IMR-90 (cell line): ENCODE results near the gene ANO2. TPM values are rescaled to one million over a fixed set of nuclear protein-coding genes. Genes with fewer than 3 reads are reported as not detected.

Source experiments
- ATAC-seq: fragments of 200-7000 bp; cut with Tn5 transposase; 2 replicates; pipeline ENCODE4 v1.9.1; 2020; ENCODE audit warnings: low read depth, mild to moderate bottlenecking, moderate library complexity
- BruUV-seq: library from RNA; stranded (reverse); fragments of 400-500 nt; replicated peaks from 2 replicates; lab custom pipeline; 2021; lab: Mats Ljungman, UMichigan
- CTCF ChIA-PET: fragments of 300-600 bp; formaldehyde crosslinking; extraction: SDS; loops from one replicate; lab custom pipeline; 2021; ENCODE audit warnings: antibody characterized with exemption; lab: Yijun Ruan, JAX
- POLR2A ChIA-PET: fragments of 300-600 bp; sonication (Branson Sonifier 250); formaldehyde crosslinking; loops from one replicate; lab custom pipeline; 2022; ENCODE audit warnings: antibody characterized with exemption; ENCODE audit not compliant: unreplicated experiment; lab: Charles Lee
- DNase-seq: peaks from one replicate; pipeline ENCODE4 v3.0.0; 2013
- H2AFZ ChIP-seq: replicated peaks from 2 replicates; pipeline ENCODE3; 2013; ENCODE audit warnings: low read length, mild to moderate bottlenecking; ENCODE audit not compliant: poor library complexity
- H2AK5ac ChIP-seq: 2 replicates; pipeline ENCODE4 v1.6.1; 2013; ENCODE audit warnings: low read depth, low read length, inconsistent platforms
- H2AK9ac ChIP-seq: replicated peaks from 2 replicates; pipeline ENCODE3; 2013; ENCODE audit warnings: mild to moderate bottlenecking, low read depth, low read length, moderate library complexity; ENCODE audit not compliant: poor library complexity
- H2BK120ac ChIP-seq: 2 replicates; pipeline ENCODE4 v1.6.1; 2013; ENCODE audit warnings: low read depth, low read length, inconsistent platforms
- H2BK15ac ChIP-seq: 3 replicates; pipeline ENCODE4 v1.6.1; 2013; ENCODE audit warnings: low read depth, low read length, inconsistent platforms
- H2BK20ac ChIP-seq: 2 replicates; pipeline ENCODE4 v1.6.1; 2013; ENCODE audit warnings: low read depth, mild to moderate bottlenecking, inconsistent platforms, low read length, moderate library complexity
- H2BK5ac ChIP-seq: 2 replicates; pipeline ENCODE4 v1.6.1; 2013; ENCODE audit warnings: mild to moderate bottlenecking, low read depth, low read length, inconsistent platforms; ENCODE audit not compliant: poor library complexity, severe bottlenecking
- H3K14ac ChIP-seq: replicated peaks from 2 replicates; pipeline ENCODE4 v1.6.1; 2013; ENCODE audit warnings: low read depth, low read length, inconsistent platforms
- H3K18ac ChIP-seq: 2 replicates; pipeline ENCODE4 v1.6.1; 2013; ENCODE audit warnings: low read depth, low read length, control low read depth
- H3K23ac ChIP-seq: 2 replicates; pipeline ENCODE4 v1.6.1; 2013; ENCODE audit warnings: low read depth, low read length, inconsistent platforms
- H3K27ac ChIP-seq: 2 replicates; pipeline ENCODE4 v1.5.1; 2013; ENCODE audit warnings: mild to moderate bottlenecking, control low read depth, low read length; ENCODE audit not compliant: insufficient read depth
- H3K27me3 ChIP-seq: 2 replicates; pipeline ENCODE4 v1.6.1; 2013; ENCODE audit warnings: low read length; ENCODE audit not compliant: control insufficient read depth, insufficient read depth
- H3K36me3 ChIP-seq: 2 replicates; pipeline ENCODE4 v1.6.1; 2013; ENCODE audit warnings: low read length, mixed read lengths; ENCODE audit not compliant: control insufficient read depth, insufficient read depth
- H3K4ac ChIP-seq: 2 replicates; pipeline ENCODE4 v1.6.1; 2013; ENCODE audit warnings: low read depth, low read length, inconsistent platforms
- H3K4me1 ChIP-seq: 2 replicates; pipeline ENCODE4 v1.6.1; 2013; ENCODE audit warnings: low read length, mixed read lengths; ENCODE audit not compliant: control insufficient read depth, insufficient read depth
- H3K4me2 ChIP-seq: 2 replicates; pipeline ENCODE4 v1.6.1; 2013; ENCODE audit warnings: low read depth, mild to moderate bottlenecking, control low read depth, low read length, moderate library complexity
- H3K4me3 ChIP-seq: 2 replicates; pipeline ENCODE4 v1.5.1; 2013; ENCODE audit warnings: low read depth, mild to moderate bottlenecking, control low read depth, low read length, moderate library complexity; ENCODE audit not compliant: insufficient read depth
- H3K56ac ChIP-seq: 2 replicates; pipeline ENCODE4 v1.6.1; 2013; ENCODE audit warnings: low read length, inconsistent platforms; ENCODE audit not compliant: insufficient read depth; ENCODE audit errors: extremely low read depth
- H3K79me1 ChIP-seq, 2 experiments: 2 replicates each; pipeline ENCODE4 v1.6.1; 2013; ENCODE audit warnings: low read length in 2 of 2, inconsistent platforms in 1 of 2, low read depth in 1 of 2
- H3K9ac ChIP-seq: 2 replicates; pipeline ENCODE4 v1.6.1; 2013; ENCODE audit warnings: low read depth, low read length, control low read depth
- H3K9me1 ChIP-seq: 2 replicates; pipeline ENCODE4 v1.6.1; 2013; ENCODE audit warnings: low read length, inconsistent platforms; ENCODE audit not compliant: insufficient read depth
- H3K9me3 ChIP-seq: 2 replicates; pipeline ENCODE4 v1.6.1; 2013; ENCODE audit warnings: low read length; ENCODE audit not compliant: control insufficient read depth, insufficient read depth
- H4K20me1 ChIP-seq: 2 replicates; pipeline ENCODE4 v1.6.1; 2013; ENCODE audit warnings: low read length, inconsistent platforms; ENCODE audit not compliant: insufficient read depth
- H4K5ac ChIP-seq: 2 replicates; pipeline ENCODE4 v1.6.1; 2013; ENCODE audit warnings: mild to moderate bottlenecking, low read depth, low read length, control low read depth
- H4K8ac ChIP-seq, 2 experiments: 2 replicates each; pipeline ENCODE4 v1.6.1; 2013; ENCODE audit warnings: low read depth in 2 of 2, low read length in 2 of 2, control low read depth in 1 of 2, inconsistent platforms in 1 of 2
- H4K91ac ChIP-seq: 2 replicates; pipeline ENCODE4 v1.6.1; 2013; ENCODE audit warnings: low read depth, low read length, inconsistent platforms; ENCODE audit not compliant: insufficient read depth
- BHLHE40 ChIP-seq: fragments of 150-350 bp; IDR thresholded peaks from 2 replicates; pipeline ENCODE4 v1.6.1; 2016; ENCODE audit warnings: mild to moderate bottlenecking, low read depth, low read length
- CHD1 ChIP-seq: IDR thresholded peaks from 2 replicates; pipeline ENCODE4 v1.6.1; 2012; ENCODE audit warnings: low read depth, low read length, improper control_type of control experiment
- ELK1 ChIP-seq: fragments of 150-350 bp; IDR thresholded peaks from 2 replicates; pipeline ENCODE4 v1.6.1; 2016; ENCODE audit warnings: low read depth, mild to moderate bottlenecking, low read length, moderate library complexity, borderline replicate concordance
- FOS ChIP-seq: fragments of 150-350 bp; IDR thresholded peaks from 2 replicates; pipeline ENCODE4 v1.6.1; 2016; ENCODE audit warnings: low read depth, low read length
- NFE2L2 ChIP-seq: fragments of 150-350 bp; IDR thresholded peaks from 2 replicates; pipeline ENCODE4 v1.6.1; 2016; ENCODE audit warnings: low read depth, mild to moderate bottlenecking, low read length
- POLR2A ChIP-seq: IDR thresholded peaks from 2 replicates; pipeline ENCODE4 v1.6.1; 2012; ENCODE audit warnings: mild to moderate bottlenecking, low read depth, low read length
- RAD21 ChIP-seq: IDR thresholded peaks from 2 replicates; pipeline ENCODE4 v1.6.1; 2012; ENCODE audit warnings: low read length, improper control_type of control experiment
- RCOR1 ChIP-seq: IDR thresholded peaks from 2 replicates; pipeline ENCODE4 v1.6.1; 2012; ENCODE audit warnings: mild to moderate bottlenecking, low read length, improper control_type of control experiment; ENCODE audit not compliant: insufficient replicate concordance
- RFX5 ChIP-seq: IDR thresholded peaks from 2 replicates; pipeline ENCODE4 v1.8.0; 2012; ENCODE audit warnings: low read depth, mild to moderate bottlenecking, low read length, moderate library complexity
- SMC3 ChIP-seq: fragments of 150-350 bp; IDR thresholded peaks from 2 replicates; pipeline ENCODE4 v1.6.1; 2016; ENCODE audit warnings: low read depth, mild to moderate bottlenecking, antibody characterized with exemption, low read length, moderate library complexity
- WGBS, 2 experiments: methylation state at CpG; one replicate each; pipeline versions ENCODE4 v1.1.5 to v1.1.7; 2013; ENCODE audit warnings: missing lambda C conversion rate in 2 of 2; ENCODE audit not compliant: insufficient read length in 1 of 2; ENCODE audit errors: extremely low coverage in 2 of 2; 5-methylcytosine and 5-hydroxymethylcytosine counted together
- dilution Hi-C: fragments of 300-500 bp; cut with HindIII; formaldehyde crosslinking; loops from one replicate; pipeline ENCODE4 v1.14.3; 2018; ENCODE audit warnings: low sequenced_read_pairs; ENCODE audit not compliant: unreplicated experiment
- in situ Hi-C: fragments of 300-500 bp; cut with MboI; formaldehyde crosslinking; loops from 3 replicates; pipeline ENCODE4 v1.14.3; 2019; ENCODE audit warnings: low sequenced_read_pairs, inconsistent platforms, mixed read lengths
- intact Hi-C: fragments of 100-400 bp; cut with micrococcal nuclease; formaldehyde crosslinking; loops from 2 replicates; pipeline ENCODE4 v1.10.0; 2022
- polyA plus RNA-seq, 3 experiments: library from polyadenylated mRNA; depleted of rRNA; stranded (reverse); fragments of >200 nt; gene quantifications; 2 replicates each; pipeline ENCODE4 v1.2.3, GENCODE V29; 2012; ENCODE audit warnings: low replicate concordance in 1 of 3
- total RNA-seq: library from RNA; depleted of rRNA; stranded (reverse); fragments of >200 nt; gene quantifications from 2 replicates; pipeline ENCODE4 v1.2.3, GENCODE V29; 2012
- TF ChIP-seq, protein P1 (sequence below): fragments of 150-350 bp; IDR thresholded peaks from 2 replicates; pipeline ENCODE4 v1.6.1; 2017; ENCODE audit warnings: mild to moderate bottlenecking, antibody characterized with exemption, low read length, low read depth

ANO2 gene
- total and polyA plus RNA-seq, 2 of the 4 experiments (the other 2 are of a cell fraction): 0.22 TPM; not detected in 1

DNA sequence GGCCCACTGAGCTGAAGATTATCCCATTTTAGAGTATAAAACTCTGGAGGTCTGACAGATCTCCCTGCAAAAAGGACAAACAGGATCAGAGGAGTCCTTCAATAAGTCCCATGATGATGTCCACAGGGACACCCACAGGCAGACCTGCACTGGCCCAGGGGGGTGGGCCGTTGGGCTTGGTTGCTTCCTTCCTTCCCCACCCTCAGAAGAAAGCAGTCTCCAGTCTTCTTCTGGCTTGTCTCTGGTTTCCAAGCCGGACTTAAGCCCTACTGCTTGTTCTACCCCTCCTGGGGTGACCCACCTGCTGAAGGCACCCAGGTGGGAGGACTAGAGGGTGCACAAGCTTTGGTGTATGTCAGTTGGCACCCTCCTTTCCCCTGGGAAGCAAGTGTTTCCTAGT is 209.0 kb downstream of the ANO2 start:
- no peak overlapping the region for H3K18ac ChIP-seq
- ChIA-PET POLR2A (no interaction called here), CTCF (interaction anchor here (3.4 kb wide), 1 partner anchor 9 kb away, joined by 14 read pairs; no protein-coding TSS in a partner anchor)
- intact Hi-C loops: no loop called here
- H2AK5ac ChIP-seq: no peak overlapping the region
- no peaks in the 10 kb centered on the region for H3K9me1 ChIP-seq
- no peak overlapping the region for H3K23ac ChIP-seq
- in situ Hi-C loops: no loop called here
- H2AK9ac ChIP-seq: no peak overlapping the region
- no peak overlapping the region for H3K4me3 ChIP-seq
- no peaks in the 10 kb centered on the region for H3K79me1 ChIP-seq
- H4K5ac ChIP-seq: no peak overlapping the region
- H3K36me3 ChIP-seq: no peaks in the 10 kb centered on the region
- no peak overlapping the region for H3K4me2 ChIP-seq
- H3K9ac ChIP-seq: no peak overlapping the region
- H2BK20ac ChIP-seq: no peak overlapping the region
- DNase-seq (no peak), ATAC-seq (no peak)
- no peaks in the 10 kb centered on the region for H3K9me3 ChIP-seq
- no peak overlapping the region for H2BK15ac ChIP-seq
- no peak overlapping the region for H4K8ac ChIP-seq
- no TSS peak for BruUV-seq
- dilution Hi-C loops: no loop called here
- H2BK120ac ChIP-seq: no peak overlapping the region
- H3K14ac ChIP-seq: no peak overlapping the region
- H2AFZ ChIP-seq: no peak overlapping the region
- H3K4me1 ChIP-seq: no peaks in the 10 kb centered on the region
- no peaks in the 10 kb centered on the region for H4K20me1 ChIP-seq
- no peak overlapping the region for H4K91ac ChIP-seq
- peaks cover 35% of the 10 kb centered on the region for H3K27me3 ChIP-seq
- no CpG with 5 or more reads among the region's 2 CpGs for WGBS, 2 experiments
- no peak overlapping the region for H3K4ac ChIP-seq
- no peak overlapping the region for H3K27ac ChIP-seq
- H2BK5ac ChIP-seq: no peak overlapping the region
- TF ChIP-seq RFX5 (no peak), RCOR1 (no peak), ELK1 (no peak), CHD1 (no peak), NFE2L2 (no peak), FOS (no peak), SMC3 (no peak), BHLHE40 (no peak), RAD21 (no peak), POLR2A (no peak)
- TF ChIP-seq, protein P1, sequence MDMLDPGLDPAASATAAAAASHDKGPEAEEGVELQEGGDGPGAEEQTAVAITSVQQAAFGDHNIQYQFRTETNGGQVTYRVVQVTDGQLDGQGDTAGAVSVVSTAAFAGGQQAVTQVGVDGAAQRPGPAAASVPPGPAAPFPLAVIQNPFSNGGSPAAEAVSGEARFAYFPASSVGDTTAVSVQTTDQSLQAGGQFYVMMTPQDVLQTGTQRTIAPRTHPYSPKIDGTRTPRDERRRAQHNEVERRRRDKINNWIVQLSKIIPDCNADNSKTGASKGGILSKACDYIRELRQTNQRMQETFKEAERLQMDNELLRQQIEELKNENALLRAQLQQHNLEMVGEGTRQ: no peak
- H3K56ac ChIP-seq: no peak overlapping the region
